ENCODE results near the gene YIPF3.
"Not testable (repeated sequence)": the region's sequence is repeated elsewhere in the genome, so short reads cannot be mapped to it uniquely, and the experiment has no call there.

YIPF3 gene

DNA sequence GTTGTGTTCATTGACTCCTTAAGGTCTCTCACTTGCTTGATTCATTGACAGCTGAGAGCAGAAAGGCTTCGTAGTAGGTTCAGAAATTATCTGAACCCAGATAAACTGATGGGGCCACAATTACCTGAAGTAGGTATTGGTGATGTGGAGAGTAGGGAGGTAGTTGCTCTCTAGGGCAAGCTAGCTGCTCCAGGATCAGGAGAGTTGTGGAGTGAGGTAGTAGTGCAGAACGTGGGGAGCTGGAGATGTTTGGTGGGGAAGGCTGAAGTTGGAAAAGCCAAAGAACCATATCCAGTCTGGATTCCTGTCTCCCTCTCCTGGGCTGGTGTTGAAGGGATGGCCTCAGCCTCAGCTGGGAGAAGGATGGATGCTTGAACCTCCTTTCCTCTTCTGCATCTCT lies 23.5 kb downstream of the YIPF3 start:
- no peak for DNase-seq (ENCODE audit: low spot score)

DNA sequence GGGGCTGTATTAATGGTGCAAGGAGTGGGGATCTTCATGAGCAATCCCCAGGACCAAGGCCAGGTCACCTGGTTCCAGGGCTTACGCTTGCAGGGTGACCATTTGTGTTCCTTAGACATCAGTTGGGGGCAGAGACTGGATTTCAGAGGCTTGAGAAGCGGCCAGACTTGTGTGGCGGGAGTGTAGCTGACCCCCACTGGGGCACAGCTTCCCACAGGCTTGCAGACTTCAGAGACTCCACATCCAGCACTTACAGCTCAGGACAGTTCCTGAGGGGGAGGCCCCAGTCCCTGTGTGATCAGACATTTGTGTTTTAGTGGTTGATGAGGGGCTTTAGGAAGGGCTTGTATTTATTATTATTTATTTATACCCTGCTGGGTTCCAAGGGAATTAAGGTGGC lies 24.1 kb downstream of the YIPF3 start:
- DNase-seq (ENCODE audit: low spot score), result no peak

DNA sequence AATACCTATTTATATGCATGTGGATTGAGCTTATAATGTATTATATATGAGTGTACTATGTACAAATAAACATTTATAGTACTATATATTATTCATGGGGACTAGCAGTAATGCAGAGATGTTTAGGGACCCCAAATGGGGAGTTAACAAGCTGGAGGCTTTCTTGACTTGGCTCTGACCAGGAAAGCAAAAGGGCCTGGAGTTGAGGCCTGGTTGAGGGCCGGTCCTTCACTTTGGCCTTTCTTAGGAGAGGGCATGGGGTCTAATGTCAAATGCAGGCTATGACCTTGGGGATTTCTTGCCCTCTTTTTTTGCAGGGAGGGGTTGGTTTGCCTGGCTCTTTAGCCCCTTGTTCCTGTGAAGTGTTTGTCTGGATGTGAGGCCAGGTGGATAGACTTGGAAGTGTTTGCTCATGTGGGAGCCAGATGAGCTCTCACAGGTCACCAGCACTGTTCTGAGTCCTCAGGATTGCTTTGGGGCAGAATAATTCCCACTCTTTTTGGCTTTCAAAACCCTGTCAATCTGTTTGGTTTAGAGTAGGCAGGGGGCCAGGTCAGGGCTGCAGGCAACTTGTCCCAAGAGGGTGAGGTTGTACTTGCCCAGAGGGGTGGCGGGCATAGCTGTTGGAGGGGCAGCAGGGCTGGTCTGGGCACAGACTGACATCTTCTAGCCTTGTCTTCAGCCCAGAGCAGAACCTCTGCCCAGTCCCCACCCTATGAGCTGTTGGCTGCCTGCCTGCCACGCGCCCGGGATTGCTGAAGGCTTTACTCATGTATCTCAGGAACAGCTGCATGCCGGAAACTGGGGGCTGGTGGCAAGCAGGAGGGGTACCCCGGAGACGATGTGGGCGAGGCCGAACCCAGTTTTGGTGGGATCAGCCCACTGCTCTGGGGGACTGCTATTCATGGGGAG lies 24.7 kb downstream of the YIPF3 start:
- DNase-seq (ENCODE audit: low spot score), result no peak

DNA sequence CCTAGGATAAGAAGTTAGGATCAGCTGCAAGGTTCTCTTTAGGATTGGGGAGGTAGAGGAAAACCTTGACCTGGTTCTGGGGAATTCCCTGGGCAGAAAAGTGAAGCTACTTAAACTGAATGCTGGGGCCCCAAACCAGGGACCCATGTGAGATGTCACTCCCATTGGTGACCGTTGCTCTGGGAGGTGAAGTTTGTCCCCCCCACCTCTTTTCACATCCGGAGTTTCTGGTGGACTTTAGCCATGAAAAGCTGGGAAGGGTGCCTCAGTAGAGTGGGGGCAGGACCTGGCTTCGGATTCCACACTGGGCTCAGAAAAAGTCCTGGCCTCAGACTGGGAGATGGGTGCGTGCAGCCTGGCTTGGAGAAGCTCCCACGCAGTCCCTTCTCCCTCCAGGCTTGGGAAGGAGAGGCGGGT lies 26.2 kb downstream of the YIPF3 start:
- no peak for DNase-seq (ENCODE audit: low spot score)

DNA sequence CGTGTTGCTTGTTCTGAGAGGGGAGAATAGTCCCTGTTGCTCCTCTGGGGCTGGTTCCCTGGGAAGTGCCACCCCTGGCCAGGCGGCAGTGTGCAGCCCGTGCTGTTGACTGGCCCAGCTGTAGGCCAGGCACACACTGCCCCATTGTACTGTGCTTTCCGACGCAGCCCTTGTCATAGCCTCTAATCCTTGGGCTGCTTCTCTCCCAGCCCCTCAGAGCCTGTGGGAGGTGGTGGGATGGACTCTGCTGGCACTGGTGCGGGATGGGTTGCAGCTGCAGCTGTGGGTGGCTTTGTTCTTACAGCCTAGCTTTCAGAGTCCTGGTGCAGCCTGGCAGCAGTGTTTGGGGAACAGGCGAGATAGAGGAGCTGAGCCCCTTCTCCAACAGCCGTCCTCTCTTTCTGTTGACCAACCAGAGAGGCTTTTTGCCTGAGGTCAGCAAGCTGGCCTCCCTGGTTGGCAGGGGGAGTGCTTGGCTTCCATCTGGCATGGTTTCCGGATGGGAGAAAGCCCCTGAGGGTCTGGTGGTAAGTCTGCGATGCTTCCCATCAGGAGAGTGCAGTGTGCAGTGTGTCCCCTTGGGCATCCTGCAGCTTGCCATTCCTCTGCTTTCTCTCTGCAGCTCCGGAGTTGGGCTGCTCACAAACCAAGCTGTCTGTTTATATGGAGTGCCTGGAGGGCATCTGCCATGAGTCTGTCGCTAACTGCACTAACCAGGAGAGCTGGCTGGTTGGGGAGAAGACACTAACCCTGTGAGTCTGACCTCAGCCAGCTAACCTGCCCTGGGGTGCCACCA lies 27.3 kb downstream of the YIPF3 start:
- no peak for DNase-seq (ENCODE audit: low spot score)

DNA sequence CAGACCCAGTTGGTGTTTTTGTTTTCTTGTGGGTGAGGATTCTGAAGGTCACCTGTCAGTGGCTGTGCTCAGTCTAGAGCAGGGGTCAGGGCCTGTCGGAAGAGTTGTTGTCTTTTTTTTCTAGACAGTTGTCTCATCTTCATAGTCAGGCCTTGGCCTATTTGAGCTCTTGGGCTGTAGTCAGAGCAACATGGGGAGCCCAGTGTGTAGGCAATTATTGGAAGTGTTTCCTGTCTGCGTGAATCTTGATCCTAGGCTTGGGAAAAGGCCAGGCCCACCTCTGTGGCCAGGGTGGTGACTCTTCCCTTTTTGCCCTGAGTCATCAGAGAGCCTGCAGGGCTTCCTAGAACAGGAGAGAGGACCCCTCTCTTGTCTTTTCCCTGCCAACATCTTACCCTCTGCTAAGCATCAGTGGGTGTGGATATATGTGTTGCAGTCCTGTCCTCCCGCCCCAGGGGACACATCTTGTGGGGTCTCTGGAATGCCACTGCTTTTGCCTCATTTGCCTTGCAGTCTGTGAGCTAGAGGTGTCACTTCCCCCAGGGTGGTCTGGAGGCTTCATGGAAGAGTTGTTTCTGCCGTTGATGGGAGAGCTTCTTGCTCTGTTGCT lies 28.0 kb downstream of the YIPF3 start:
- no peak for DNase-seq (ENCODE audit: low spot score)

DNA sequence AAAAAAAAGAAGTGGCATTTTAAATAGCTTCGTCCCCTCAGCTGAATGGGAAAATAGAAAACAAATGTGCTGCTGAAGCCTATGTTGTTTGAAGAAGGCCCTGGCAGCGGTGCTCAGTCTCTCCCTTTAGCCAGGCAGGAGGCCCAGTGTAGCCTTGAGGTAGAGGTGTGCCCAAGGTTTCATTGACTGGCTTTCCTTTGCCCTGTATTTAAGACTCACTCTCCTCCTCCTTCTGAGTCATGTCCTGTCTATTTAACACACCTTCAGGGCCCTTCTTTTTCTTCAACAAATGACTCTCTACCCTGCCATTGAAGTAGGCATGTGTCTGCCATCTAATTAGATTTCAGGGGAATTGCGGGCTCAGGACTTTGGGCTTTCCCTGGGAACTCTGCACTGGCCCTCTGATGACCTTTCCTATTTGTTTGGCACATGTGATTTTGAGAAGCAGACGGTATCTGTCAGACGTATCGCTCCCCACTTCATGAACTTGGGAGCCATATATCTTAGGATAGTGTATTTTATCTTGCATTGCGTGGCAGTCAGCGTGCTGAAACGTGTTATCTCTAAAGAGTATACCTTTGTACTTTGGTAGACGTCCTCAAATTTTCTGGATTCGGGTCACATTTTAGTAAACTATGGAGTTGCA lies 35.0 kb downstream of the YIPF3 start:
- DNase-seq (ENCODE audit: low spot score), result peak; percentile 17

DNA sequence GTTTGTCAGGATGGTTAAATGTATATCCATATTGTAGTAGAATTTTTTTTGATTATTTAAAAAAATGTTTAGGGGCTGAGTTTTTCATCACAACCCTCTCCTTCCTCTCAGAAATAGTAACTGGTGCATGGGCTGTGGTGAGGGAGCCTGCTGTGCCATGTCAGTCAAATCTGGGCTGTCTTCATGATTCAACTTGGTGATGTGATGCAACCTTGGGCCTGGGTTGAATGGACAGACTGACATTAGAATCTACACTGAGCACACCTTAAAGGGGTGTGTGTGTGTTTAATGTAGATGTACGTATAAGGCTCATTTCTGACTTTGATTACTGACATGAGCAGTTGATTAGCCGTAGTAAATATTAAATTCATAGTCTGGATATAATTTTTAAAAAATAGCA lies 35.7 kb downstream of the YIPF3 start:
- peak; percentile 30 for DNase-seq (ENCODE audit: low spot score)

DNA sequence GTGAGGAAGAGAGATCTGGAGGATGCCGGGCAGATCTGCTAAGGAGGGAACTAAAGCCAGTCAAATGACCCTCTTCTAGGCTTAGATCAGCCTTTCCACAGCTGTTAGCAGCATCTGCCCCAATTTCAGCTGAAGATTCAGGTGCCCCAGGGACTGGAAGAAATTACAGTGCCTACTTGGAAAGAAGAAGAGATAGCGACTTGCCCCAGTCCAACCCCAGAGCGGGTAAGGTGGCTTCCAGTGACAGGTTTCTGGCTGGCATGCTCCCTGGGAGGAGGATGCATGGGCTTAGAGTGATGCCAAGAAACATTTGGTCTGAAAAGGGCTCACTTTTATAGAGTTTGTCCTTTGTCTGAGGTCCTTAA lies 38.7 kb downstream of the YIPF3 start:
- no peak for DNase-seq (ENCODE audit: low spot score)

DNA sequence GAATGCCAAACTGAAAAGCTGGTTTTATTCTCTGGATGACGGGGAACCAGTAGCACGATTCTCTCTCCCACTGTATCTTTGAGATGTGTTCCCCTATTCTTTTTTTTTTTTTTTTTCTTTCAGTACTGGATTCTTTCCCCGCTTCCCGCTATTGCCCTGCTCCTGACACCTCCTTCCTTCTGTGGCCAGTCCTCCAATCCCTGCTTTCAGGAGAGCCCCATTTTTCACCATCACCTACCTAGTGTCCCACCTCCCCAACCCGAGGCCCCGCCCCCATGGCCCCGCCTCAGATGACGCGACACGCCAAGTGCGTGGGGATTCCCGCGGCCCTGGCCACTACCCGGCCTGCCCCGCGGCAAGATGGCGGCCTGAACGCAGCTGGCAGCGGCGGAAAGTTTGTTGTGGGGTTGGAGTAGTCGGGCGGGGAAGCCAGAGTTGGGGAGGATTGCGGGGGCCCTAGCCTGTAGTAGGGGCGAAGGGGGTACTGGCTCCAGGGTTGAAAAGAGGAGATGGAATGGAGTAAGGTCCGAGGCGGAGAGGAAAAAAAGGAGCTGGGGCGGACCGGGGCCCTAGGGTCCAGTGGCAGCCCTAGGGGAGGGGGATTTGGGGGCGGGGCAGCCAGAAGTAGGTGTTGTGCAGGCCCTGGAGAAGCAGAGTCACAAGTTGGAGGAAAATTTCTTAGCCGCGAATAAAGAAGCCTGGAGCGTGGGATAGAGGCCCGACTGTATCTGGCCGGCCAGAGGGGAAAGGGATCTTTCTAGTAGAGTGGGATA lies 39.3 kb downstream of the YIPF3 start, which contains the start of gene TJAP1:
Gene TJAP1, plus strand, starts transcription at position 336 of the 773 bp plus-strand sequence. CDS start 21,432 bp downstream, outside the sequence.
- DNase-seq (ENCODE audit: low spot score), result peak; percentile 95

DNA sequence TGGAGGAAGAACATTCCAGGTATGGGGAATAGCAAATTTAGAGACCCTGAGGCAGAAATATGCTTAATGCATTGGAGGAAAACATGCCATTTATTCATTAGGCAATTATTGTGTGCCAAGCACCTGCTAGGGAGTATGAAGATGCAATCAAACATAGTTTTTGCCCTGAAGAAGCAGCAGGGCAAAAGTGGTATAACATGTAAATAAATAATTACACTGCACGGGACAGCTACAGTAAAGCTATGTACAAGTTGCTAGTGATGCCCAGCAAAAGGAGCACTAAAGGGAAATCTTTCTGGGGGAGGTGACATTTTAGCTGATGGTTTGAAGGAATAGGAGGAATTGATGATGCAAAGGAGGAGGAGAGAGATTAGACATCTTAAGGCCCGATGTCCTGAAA lies 40.0 kb downstream of the YIPF3 start:
- no peak for DNase-seq (ENCODE audit: low spot score)

DNA sequence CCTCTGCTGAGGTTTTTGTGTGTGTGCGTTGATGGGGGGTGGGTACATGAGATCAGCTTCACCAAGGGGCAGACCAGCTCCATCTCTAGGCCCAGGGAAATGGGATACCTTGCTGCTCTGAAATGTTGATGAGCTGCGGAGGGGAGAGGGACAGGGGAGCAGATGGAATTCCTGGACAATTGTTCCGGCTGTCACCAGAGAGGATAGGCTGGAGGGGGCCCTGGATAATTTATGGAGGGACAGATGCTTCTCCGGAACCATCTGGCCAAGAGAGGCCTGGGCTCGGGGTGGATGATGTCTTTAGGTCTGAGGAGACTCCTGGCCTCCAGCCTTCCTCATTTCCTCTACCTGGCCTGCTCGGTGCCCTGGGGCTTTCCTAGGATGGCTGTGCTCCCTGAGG lies 41.2 kb downstream of the YIPF3 start:
- no peak for DNase-seq (ENCODE audit: low spot score)

DNA sequence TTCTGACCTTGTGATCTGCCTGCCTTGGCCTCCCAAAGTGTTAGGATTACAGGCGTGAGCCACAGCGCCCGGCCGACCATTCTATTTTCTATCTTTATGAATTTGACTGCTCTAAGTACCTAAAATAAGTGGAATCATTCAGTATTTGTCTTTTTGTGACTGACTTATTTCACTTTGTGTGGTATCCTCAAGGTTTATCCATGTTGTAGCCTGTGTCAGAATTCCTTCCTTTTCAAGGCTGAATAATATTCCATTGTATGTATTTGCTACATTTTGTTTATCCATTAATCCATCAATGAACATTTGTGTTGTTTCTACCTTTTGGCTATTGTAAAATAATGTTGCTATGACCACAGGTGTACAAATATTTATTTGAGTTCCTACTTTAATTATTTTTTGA lies 44.2 kb downstream of the YIPF3 start:
- DNase-seq (ENCODE audit: low spot score), result no peak

DNA sequence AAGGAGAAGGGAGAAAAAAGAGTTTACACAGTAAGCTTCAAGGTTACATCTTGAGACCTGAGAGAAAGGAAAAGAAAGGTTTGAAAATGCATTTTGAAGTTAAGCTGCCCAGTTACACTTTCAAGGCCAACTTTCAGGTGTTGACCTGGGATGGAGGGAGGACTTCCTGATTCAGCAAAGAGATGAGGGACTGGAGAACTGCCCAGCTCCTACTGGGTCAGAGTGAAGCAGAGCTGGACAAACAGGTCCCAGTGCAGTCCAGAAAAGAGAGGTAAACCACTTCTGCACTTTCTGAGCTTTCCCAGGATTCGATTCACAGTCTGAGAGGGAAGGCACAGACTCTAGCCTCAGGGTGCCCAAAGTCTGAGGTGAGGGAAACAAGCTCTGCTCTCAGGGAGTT lies 45.3 kb downstream of the YIPF3 start:
- DNase-seq (ENCODE audit: low spot score), result no peak

DNA sequence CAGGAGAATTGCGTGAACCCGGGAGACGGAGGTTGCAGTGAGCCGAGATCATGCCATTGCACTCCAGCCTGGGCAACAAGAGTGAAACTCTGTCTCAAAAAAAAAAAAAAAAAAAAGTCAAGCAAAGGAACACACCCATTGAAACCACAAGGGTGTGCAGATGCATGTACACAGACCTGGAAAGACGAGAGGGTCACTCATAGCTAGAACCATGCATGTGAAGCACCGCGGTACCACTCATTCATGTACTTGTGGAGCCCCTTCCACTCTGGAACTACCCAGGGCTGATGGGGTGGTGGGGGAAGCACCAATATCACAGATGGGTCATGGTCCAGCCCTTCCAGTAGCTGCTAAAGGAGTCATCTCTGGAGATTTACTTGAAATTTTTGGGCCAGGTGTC lies 46.8 kb downstream of the YIPF3 start:
- DNase-seq (ENCODE audit: low spot score), result no peak

DNA sequence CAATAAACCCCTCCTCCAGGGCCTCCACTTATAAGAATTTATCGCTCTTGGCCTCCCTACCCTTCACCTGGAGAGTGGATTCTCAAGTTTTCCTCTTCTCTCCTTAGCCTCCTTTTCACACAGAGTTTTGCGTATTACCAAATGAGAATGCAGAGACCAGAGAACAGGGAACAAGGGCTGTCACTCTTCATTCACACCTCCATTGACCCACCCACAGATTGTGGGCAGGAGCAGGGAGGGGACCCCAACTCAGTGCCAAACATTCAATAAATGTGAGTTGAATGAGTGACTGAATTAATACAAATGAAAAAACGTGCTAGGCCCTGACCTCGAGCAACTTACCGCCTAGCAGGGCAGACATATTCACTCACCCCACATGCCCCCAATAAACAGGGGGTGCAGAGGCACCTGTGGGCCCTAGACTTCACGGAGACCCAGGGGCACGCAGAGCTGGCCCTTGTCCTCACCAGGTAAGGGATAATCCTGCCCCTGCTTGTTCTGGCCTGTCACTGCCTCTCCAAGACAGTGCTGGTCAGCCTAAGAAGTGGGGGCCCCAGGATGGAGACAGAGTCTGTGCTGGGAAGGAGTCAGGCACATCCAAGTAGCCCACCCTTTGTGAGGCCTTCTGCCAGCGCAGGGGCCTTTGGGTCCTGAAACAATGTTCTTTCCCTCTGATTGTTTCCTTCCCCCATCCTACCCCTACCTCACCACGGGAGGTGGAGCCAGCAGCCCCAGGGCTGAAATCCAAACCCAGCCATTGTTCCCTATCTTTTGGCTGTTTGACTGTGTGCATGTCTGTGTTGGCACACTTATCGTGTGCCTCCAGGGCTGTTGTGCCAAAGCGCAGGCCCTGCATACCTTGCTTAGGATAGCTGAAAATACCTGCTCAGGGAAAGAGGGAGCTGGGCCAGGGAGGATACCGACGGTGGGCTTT lies 47.7 kb downstream of the YIPF3 start:
- DNase-seq (ENCODE audit: low spot score), result no peak

DNA sequence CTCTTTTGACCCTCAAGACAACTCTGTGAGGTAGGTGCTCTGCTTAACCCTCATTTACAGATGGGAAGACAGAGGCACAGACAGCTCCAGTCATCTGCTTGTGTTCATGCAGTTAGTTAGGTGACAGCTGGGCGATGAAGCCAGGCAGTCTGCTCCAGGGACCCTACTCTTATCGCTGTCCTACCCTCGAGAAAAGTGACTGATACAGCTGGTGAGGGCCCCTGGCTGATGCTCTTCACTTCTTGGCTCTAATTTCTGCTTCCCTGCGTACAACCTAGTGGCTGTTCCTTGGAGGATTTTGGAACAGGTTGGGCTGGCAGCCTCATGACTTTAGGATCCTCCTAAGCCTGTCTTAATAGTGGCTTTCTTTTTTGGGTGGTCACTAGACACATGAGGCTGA lies 48.5 kb downstream of the YIPF3 start:
- DNase-seq (ENCODE audit: low spot score), result no peak

DNA sequence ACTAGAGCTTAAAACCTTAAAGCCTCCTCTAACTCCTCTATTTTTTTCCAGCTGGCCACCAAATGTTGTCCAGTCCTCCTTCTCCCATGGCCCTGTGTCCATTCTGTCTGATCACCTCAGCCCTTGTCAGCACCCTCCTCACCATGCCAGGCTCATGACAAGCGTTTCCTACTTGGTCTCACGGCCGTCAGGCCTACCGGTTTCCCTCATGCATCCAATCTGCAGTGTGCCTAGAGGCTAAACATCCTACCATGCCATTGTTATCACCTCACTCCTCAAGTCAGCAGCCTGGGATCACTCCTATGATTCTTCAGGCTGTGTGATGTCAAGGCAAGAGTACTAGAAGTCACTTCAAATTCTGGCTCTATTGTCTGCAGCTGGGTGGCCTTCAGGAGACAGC lies 49.0 kb downstream of the YIPF3 start:
- DNase-seq (ENCODE audit: low spot score), result no peak

DNA sequence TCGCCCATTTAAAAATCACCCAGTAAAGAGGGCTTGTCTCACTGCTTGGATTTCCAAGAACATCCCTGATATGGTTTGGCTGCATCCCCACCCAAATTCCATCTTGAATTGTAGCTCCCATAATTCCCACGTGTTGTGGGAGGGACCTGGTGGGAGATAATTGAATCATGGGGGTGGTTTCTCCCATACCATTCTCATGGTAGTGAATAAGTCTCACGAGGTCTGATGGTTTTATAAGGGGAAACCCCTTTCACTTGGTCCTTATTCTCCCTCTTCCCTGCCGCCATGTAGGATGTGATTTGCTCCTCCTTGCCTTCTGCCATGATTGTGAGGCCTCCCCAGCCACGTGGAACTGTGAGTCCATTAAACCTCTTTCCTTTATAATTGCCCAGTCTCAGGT lies 49.5 kb downstream of the YIPF3 start:
- DNase-seq (ENCODE audit: low spot score), result not testable (repeated sequence)

DNA sequence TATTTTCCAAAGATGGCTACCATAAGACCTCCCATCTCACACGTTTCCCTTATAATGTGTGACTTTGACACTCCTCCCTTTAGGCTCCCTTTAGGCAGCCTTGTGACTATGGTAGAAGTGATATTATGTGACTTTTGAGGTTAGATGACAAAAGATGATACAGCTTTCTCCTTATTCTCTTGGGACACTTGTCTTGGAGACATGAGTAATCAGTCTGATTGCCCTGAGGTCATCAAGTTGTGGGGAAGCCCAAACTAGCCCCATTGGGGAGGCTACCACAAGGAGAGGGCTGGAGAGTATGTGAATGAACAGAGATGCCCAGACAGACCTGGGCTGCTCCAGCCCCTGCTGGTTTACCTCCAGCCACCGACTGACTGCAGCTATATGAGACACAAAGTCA lies 50.8 kb downstream of the YIPF3 start:
- no peak for DNase-seq (ENCODE audit: low spot score)
